Spinal cord (tissue), 10 donors: ENCODE data around the gene MRAP2. TPM values are rescaled to one million over a fixed set of nuclear protein-coding genes. Genes with fewer than 3 reads are reported as not detected.
A peak's percentile ranks its signal among the peaks of the same experiment; 100 is the strongest.
"Not testable (repeated sequence)": the region's sequence is repeated elsewhere in the genome, so short reads cannot be mapped to it uniquely, and the experiment has no call there.

Experiments
- DNase-seq, 6 donors: peaks; one replicate each; pipeline versions ENCODE4 v3.0.0 to v3.0.0-alpha.2; 2013 to 2015; ENCODE audit warnings: low spot score in 6 of 6, low read depth in 4 of 6
- H3K27ac ChIP-seq: one replicate; pipeline ENCODE4 v1.5.1; 2013; ENCODE audit warnings: low read depth, low read length, control low read depth
- H3K27me3 ChIP-seq: one replicate; pipeline ENCODE4 v1.6.1; 2013; ENCODE audit warnings: low read length; ENCODE audit not compliant: control insufficient read depth, insufficient read depth
- H3K36me3 ChIP-seq: one replicate; pipeline ENCODE4 v1.6.1; 2013; ENCODE audit warnings: low read length; ENCODE audit not compliant: control insufficient read depth, insufficient read depth
- H3K4me1 ChIP-seq: one replicate; pipeline ENCODE4 v1.6.1; 2013; ENCODE audit warnings: low read length; ENCODE audit not compliant: control insufficient read depth, insufficient read depth
- H3K4me3 ChIP-seq: one replicate; pipeline ENCODE4 v1.5.1; 2013; ENCODE audit warnings: low read depth, low read length, control low read depth
- H3K9me3 ChIP-seq: one replicate; pipeline ENCODE4 v1.6.1; 2013; ENCODE audit warnings: low read length; ENCODE audit not compliant: control insufficient read depth, insufficient read depth
- WGBS: methylation state at CpG from one replicate; pipeline ENCODE4 v1.1.5; 2013; ENCODE audit warnings: missing lambda C conversion rate; ENCODE audit not compliant: insufficient coverage; 5-methylcytosine and 5-hydroxymethylcytosine counted together
- polyA plus RNA-seq, 2 donors: library from polyadenylated mRNA; unstranded; fragments of 120-200 nt; gene quantifications; one replicate each; pipeline ENCODE4 v1.2.1, GENCODE V29; 2013; ENCODE audit not compliant: insufficient read length in 2 of 2
- total RNA-seq, 2 donors: library from RNA; depleted of rRNA in 1 of 2; stranded (reverse); fragments of 120-200 nt in 1 of 2; fragments of >200 nt in 1 of 2; gene quantifications; one replicate each; pipeline versions ENCODE4 v1.2.3 to v1.2.4, GENCODE V29; 2013 to 2014
- donor health status: healthy.

Gene MRAP2
- total and polyA plus RNA-seq, 4 donors: 5.4 to 17.3 (median 8.1) TPM

DNA sequence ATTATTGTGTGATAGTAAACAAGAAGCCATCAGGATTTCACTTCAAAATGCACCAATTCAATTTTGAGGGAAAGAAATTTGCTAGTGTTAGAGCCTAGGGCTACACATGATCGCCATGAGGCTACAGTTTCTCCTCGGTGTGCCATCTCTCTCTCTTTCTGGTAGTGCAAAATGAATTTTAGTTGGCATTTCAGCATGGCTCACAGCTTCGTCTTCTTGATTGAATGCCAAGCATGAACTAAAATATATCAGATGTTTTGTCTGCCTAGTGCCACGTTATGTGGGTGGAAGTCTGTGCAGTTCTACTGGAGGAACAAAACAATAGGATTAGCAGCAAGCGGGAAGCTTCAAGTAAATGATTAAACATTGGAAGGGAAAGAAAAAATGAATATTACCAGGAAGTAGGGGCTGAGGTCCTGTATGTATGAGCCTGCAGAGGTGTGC lies 6.8 kb upstream of the MRAP2 start:
- H3K4me3 ChIP-seq: no peak overlapping the region
- no peaks in the 10 kb centered on the region for H3K4me1 ChIP-seq
- no peaks in the 10 kb centered on the region for H3K36me3 ChIP-seq
- no peaks in the 10 kb centered on the region for H3K27me3 ChIP-seq
- no peaks in the 10 kb centered on the region for H3K9me3 ChIP-seq
- 64% methylated on average over 3 of the region's 5 CpGs for whole genome bisulfite sequencing
- peak in 2 of 6 donors; percentile 64 to 73 for DNase-seq
- no peak overlapping the region for H3K27ac ChIP-seq

DNA sequence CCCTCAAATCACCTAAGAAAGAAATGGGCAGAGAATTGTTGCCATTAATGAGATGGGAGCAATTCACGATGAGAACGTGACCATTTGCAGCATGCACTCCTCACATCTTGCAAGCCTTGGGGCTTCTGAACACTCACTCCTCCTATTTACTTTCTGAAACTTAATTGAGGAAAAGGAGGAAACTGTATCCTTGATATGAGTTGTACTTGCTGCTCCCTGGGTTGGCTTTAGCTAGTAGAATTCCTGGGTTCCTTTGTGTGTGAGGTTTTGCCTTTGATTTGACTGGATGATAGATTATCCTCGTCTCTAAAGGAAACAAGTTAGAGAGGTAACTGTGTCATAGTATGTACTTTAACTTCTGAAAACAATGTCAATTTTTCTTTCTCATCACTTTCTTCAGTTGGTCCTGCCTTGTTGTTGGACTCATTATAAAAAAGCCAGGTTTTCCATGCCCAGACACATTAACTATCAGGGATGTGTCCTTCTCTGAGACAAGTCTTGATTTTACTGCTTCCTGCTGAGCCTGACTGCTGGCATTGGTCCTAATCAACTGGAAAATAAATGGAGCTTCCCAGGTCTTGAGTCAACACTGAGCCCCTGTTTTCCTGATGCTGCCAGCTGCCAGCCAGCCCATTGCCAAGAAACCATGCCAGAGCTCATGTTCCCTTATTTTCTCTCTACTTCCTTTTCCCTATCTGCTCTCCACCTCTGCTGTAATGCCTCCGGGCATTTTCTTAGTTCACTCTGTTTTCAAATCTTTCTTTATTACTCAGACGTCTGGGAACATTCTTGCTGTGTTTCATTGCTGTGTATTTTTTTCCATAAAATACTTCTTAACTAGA lies 6.0 kb upstream of the MRAP2 start:
- no peak overlapping the region for H3K4me3 ChIP-seq
- no peaks in the 10 kb centered on the region for H3K36me3 ChIP-seq
- no peaks in the 10 kb centered on the region for H3K27me3 ChIP-seq
- no peak overlapping the region for H3K27ac ChIP-seq
- no peaks in the 10 kb centered on the region for H3K9me3 ChIP-seq
- peak in 4 of 6 donors; percentile 49 to 90 (median 76) for DNase-seq
- no CpG with 5 or more reads among the region's 5 CpGs for WGBS
- no peaks in the 10 kb centered on the region for H3K4me1 ChIP-seq

DNA sequence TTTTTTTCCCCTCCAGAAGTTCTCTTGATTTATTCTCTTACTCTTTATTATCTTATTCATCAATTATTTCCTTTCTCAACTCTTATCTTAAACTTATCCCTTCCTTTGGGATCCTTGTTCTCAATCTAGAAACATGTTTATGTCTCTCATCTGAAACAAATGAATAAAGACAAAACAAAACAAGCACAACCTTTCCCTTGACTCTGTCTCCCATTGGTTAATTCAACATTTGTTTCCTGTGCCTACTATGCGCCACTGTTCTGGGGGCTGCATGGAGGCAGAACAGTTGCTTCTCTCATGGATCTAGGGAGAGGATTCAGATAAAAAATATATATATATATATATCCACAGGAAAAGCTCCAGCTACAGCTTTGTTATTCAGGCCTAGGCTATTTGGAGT lies 5.2 kb upstream of the MRAP2 start:
- no peak for DNase-seq
- Histone ChIP-seq H3K27me3 (peaks cover 3% of the 10 kb centered on the region), H3K4me3 (no peak overlapping the region), H3K36me3 (no peaks in the 10 kb centered on the region), H3K4me1 (peaks cover 4% of the 10 kb centered on the region), H3K27ac (no peak overlapping the region), H3K9me3 (no peaks in the 10 kb centered on the region)
- no CpG with 5 or more reads among the region's 1 CpG for WGBS

GRCh38 chr6:84032000-84032399 lies 1.6 kb upstream of the MRAP2 start:
- not testable (repeated sequence) for H3K4me3 ChIP-seq, DNase-seq, H3K36me3 ChIP-seq, H3K9me3 ChIP-seq, H3K27ac ChIP-seq
- Histone ChIP-seq H3K4me1 (peaks cover 13% of the 10 kb centered on the region), H3K27me3 (peaks cover 15% of the 10 kb centered on the region)
- 100% methylated on average over 3 of the region's 3 CpGs for WGBS

- 81% methylated on average over 6 of the region's 6 CpGs for WGBS
- no peak overlapping the region for H3K27ac ChIP-seq
Measured at GRCh38 chr6:84035484-84035883, 1.9 kb downstream of the MRAP2 start.

GRCh38 chr6:84037425-84038089 lies 4.0 kb downstream of the MRAP2 start:
- WGBS: 98% methylated on average over 21 of the region's 24 CpGs
- peaks cover 15% of the 10 kb centered on the region for H3K27me3 ChIP-seq
- no peaks in the 10 kb centered on the region for H3K9me3 ChIP-seq
- no peak overlapping the region for H3K27ac ChIP-seq
- H3K36me3 ChIP-seq: no peaks in the 10 kb centered on the region
- H3K4me1 ChIP-seq: peaks cover 13% of the 10 kb centered on the region
- no peak for DNase-seq
- H3K4me3 ChIP-seq: no peak overlapping the region

More at GRCh38 chr6:84035484-84035883, 1.9 kb downstream of the MRAP2 start:
- Histone ChIP-seq H3K4me1 (peaks cover 13% of the 10 kb centered on the region), H3K27me3 (peaks cover 15% of the 10 kb centered on the region), H3K9me3 (no peaks in the 10 kb centered on the region), H3K36me3 (no peaks in the 10 kb centered on the region), H3K4me3 (no peak overlapping the region)
- DNase-seq: no peak

DNA sequence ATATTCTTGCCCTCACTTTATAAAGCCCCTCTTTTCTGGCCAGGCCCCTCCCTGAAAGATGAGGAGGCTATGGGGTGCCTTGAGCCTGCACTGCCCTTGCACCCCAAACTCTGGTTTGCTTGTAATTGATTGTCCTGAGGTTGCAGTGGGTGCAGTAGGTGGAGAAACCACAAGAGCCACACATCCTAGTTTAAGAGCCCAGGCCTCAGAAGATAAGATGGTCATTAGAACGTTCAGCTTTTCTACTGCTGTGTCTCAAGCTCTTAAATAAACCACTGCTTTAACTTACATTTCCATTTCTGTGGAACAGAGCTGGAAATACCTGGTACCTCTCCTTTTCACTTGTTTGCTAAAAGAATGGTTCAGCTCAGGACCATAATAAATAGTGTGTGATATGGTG lies 9.0 kb downstream of the MRAP2 start:
- Histone ChIP-seq H3K4me1 (no peaks in the 10 kb centered on the region), H3K27me3 (no peaks in the 10 kb centered on the region), H3K4me3 (no peak overlapping the region), H3K9me3 (no peaks in the 10 kb centered on the region), H3K27ac (no peak overlapping the region), H3K36me3 (no peaks in the 10 kb centered on the region)
- 83% methylated on average over 1 of the region's 1 CpG for WGBS
- DNase-seq: no peak

DNA sequence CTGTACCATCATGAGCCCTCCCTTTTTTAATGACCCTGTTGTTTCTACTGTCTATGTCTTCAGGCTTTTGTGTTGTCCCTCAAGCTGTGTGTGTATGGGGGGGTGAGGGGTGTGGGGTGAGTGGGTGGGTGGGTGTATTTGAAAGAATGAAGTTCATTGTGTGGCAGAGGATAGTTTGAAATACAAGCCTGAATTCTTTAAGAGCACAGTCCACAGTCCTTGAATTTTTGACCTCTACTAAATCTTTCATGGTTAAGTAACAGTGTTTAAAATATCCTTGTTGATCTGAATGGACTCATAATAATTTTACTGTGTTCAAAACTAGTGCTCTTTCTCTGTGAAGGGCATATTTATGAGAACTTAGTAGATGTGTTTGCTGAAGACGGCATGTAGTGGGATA lies 10.0 kb downstream of the MRAP2 start:
- H3K27me3 ChIP-seq: no peaks in the 10 kb centered on the region
- DNase-seq: no peak
- H3K27ac ChIP-seq: no peak overlapping the region
- H3K4me3 ChIP-seq: no peak overlapping the region
- WGBS: no CpG with 5 or more reads among the region's 1 CpG
- H3K9me3 ChIP-seq: no peaks in the 10 kb centered on the region
- H3K36me3 ChIP-seq: no peaks in the 10 kb centered on the region
- no peaks in the 10 kb centered on the region for H3K4me1 ChIP-seq

GRCh38 chr6:84046755-84047154 lies 13.2 kb downstream of the MRAP2 start:
- no peaks in the 10 kb centered on the region for H3K27me3 ChIP-seq
- H3K36me3 ChIP-seq: no peaks in the 10 kb centered on the region
- peaks cover 6% of the 10 kb centered on the region for H3K4me1 ChIP-seq
- no peak for DNase-seq
- no peak overlapping the region for H3K4me3 ChIP-seq
- no peak overlapping the region for H3K27ac ChIP-seq
- H3K9me3 ChIP-seq: no peaks in the 10 kb centered on the region
- no CpG with 5 or more reads among the region's 1 CpG for WGBS

- no peak for DNase-seq
- no peak overlapping the region for H3K4me3 ChIP-seq
- H3K36me3 ChIP-seq: no peaks in the 10 kb centered on the region
- H3K27me3 ChIP-seq: peaks cover 3% of the 10 kb centered on the region
- H3K27ac ChIP-seq: no peak overlapping the region
- WGBS: 100% methylated on average over 4 of the region's 5 CpGs
- H3K4me1 ChIP-seq: peaks cover 19% of the 10 kb centered on the region
- H3K9me3 ChIP-seq: no peaks in the 10 kb centered on the region
Measured at GRCh38 chr6:84048588-84048987, 15.0 kb downstream of the MRAP2 start.
